ENCODE measurements around the gene RPS5. TPM values are rescaled to one million over a fixed set of nuclear protein-coding genes. Genes with fewer than 3 reads are reported as not detected.

Gene RPS5
- total RNA-seq, 1 experiment from 2014 or later: 1,400 TPM

DNA sequence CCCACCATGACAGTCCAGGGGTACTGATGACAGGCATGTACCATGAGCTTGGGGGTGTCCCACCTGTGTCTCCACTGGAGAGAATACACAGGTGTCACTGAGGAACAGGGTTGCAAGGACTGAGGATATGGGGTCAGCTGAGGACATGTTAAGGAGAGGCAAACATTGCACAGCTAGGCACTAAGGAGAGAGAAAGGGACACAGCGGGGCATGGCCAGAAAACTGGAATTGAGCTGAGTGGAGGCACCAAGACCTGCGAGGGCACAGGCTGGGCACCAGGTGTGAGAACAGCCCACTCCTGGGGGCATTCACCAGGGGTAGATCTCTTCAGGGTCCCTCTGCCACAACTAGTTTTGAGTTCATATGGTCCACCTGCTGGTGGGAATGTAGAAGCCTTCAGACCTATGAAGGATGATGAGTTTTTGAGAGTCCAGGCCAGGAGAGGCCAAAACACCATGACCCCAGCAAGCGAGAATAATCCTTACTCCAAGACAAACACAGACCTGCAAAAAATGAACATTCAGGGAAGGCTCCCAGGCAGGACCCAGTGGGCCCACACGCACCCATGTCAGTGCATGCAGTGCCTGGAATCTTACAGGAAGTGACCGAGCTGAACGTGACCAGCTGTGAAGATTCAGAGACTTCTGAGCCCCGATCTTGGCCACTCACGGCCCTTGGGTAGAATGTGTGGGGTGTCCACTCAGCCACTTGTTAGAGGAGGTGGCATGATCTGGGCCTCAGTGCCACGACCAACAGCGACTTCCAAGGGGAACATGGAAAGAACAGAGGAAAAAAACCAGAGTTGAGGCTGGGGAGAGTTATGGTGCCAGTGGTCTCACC, 20.0 kb downstream of the RPS5 start:
- peaks cover 19 to 23% of the 10 kb centered on the region in 2 experiments for H3K4me1 Mint-ChIP-seq
- H3K4me3 Mint-ChIP-seq: peak overlapping the region; percentile 87 to 94
- H3K56ac ChIP-seq (ENCODE audit: insufficient read length, low read depth, low read length): no peak overlapping the region
- no peak overlapping the region for H3T11ph ChIP-seq (ENCODE audit: low read length)
- peaks cover 10 to 13% of the 10 kb centered on the region in 2 experiments; a peak in 4 of 5 replicates for H3K9me3 Mint-ChIP-seq
- H3K27me3 Mint-ChIP-seq (ENCODE audit: low read depth): peaks cover 13% of the 10 kb centered on the region
- peak; percentile 47 for DNase-seq
- H2AK5ac ChIP-seq (ENCODE audit: insufficient read length, low read length): no peak overlapping the region
- H3K9me3 ChIP-seq (ENCODE audit: control insufficient read depth, low read depth, low read length): no peaks in the 10 kb centered on the region
- no peak overlapping the region for H4K5ac ChIP-seq (ENCODE audit: insufficient read length, low read depth, low read length)
- no peak overlapping the region for H3K23ac ChIP-seq (ENCODE audit: insufficient read length, low read depth, low read length)
- TF ChIP-seq, protein P1, sequence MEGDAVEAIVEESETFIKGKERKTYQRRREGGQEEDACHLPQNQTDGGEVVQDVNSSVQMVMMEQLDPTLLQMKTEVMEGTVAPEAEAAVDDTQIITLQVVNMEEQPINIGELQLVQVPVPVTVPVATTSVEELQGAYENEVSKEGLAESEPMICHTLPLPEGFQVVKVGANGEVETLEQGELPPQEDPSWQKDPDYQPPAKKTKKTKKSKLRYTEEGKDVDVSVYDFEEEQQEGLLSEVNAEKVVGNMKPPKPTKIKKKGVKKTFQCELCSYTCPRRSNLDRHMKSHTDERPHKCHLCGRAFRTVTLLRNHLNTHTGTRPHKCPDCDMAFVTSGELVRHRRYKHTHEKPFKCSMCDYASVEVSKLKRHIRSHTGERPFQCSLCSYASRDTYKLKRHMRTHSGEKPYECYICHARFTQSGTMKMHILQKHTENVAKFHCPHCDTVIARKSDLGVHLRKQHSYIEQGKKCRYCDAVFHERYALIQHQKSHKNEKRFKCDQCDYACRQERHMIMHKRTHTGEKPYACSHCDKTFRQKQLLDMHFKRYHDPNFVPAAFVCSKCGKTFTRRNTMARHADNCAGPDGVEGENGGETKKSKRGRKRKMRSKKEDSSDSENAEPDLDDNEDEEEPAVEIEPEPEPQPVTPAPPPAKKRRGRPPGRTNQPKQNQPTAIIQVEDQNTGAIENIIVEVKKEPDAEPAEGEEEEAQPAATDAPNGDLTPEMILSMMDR (conservative IDR thresholded peaks at IDR 0.05): peak; percentile 58
- H3K18ac ChIP-seq (ENCODE audit: insufficient read length, low read depth, low read length): no peak overlapping the region
- no peak overlapping the region for H3K4ac ChIP-seq (ENCODE audit: low read depth, low read length)
- H4K20me1 ChIP-seq (ENCODE audit: control insufficient read depth, insufficient read depth, insufficient read length): peaks cover 3% of the 10 kb centered on the region
- peak overlapping the region; percentile 75; the same call in 1 of the 2 replicates for H3K14ac ChIP-seq (ENCODE audit: insufficient read depth, low read length)
- no peaks in the 10 kb centered on the region for H3K79me2 ChIP-seq (ENCODE audit: insufficient read depth, low read length)
- H3K4me2 ChIP-seq (ENCODE audit: insufficient read depth, insufficient read length, low read length): peak overlapping the region; percentile 87
- peaks cover 8 to 11% (median 9%) of the 10 kb centered on the region in 3 experiments; a peak in 6 of 7 replicates for H3K36me3 Mint-ChIP-seq (ENCODE audit: insufficient read depth in 1 of 3, low read depth in 3 of 3)
- H3K27ac ChIP-seq (ENCODE audit: insufficient read length, low read depth, low read length): no peak overlapping the region
- no peaks in the 10 kb centered on the region for H3K79me1 ChIP-seq (ENCODE audit: insufficient read depth, low read depth, low read length, poor library complexity, severe bottlenecking)
- no peak overlapping the region for H2BK5ac ChIP-seq (ENCODE audit: insufficient read length, low read length)
- no peak overlapping the region for H2BK20ac ChIP-seq (ENCODE audit: low read depth, low read length, poor library complexity, severe bottlenecking)
- H2BK120ac ChIP-seq (ENCODE audit: low read depth, low read length, poor library complexity, severe bottlenecking): no peak overlapping the region
- no CpG with 5 or more reads among the region's 10 CpGs for WGBS (ENCODE audit: extremely low coverage, insufficient read length, low lambda C conversion rate)
- H2AFZ ChIP-seq (ENCODE audit: low read length): no peak overlapping the region
- peak overlapping the region; percentile 84 for H3K9ac ChIP-seq (ENCODE audit: extremely low read depth, insufficient read length, low read length)
- peaks cover 15% of the 10 kb centered on the region for H3K23me2 ChIP-seq (ENCODE audit: insufficient read length, low read depth, low read length, poor library complexity, severe bottlenecking)
- H3K4me1 ChIP-seq (ENCODE audit: insufficient read depth, low read length): peaks cover 5% of the 10 kb centered on the region; the same call in 1 of the 2 replicates
- peak overlapping the region in 1 of 3 experiments; percentile 94; a peak in 1 of 7 replicates for H3K27ac Mint-ChIP-seq
- H2BK12ac ChIP-seq (ENCODE audit: insufficient read length, low read depth, low read length): no peak overlapping the region
- H4K91ac ChIP-seq (ENCODE audit: insufficient read length, low read depth, low read length): no peak overlapping the region
- no peak overlapping the region for H4K8ac ChIP-seq (replicated peaks; ENCODE audit: insufficient read length, low read depth, low read length)
- no peak overlapping the region for H2BK15ac ChIP-seq (ENCODE audit: low read depth, low read length)
- H3K27me3 ChIP-seq (ENCODE audit: insufficient read depth, low read length): no peaks in the 10 kb centered on the region; the same call in 1 of the 2 replicates

Measured in H9 (cell line).